CD14-positive monocyte (primary cell): ENCODE data around the gene ITLN1. TPM values are rescaled to one million over a fixed set of nuclear protein-coding genes. Genes with fewer than 3 reads are reported as not detected.

Experiments
- DNase-seq, 3 donors: peaks; one replicate each; pipeline ENCODE4 v3.0.0-alpha.2; 2011 to 2022
- H2AFZ ChIP-seq: 2 replicates; pipeline ENCODE4 v1.6.0; 2012; ENCODE audit warnings: mild to moderate bottlenecking, low read depth, low read length, inconsistent platforms; ENCODE audit not compliant: insufficient read depth, poor library complexity, severe bottlenecking
- H3K27ac ChIP-seq, 2 donors: 1 replicate in 1 of 2; 2 replicates in 1 of 2; pipeline ENCODE4 v1.5.1; 2012 to 2013; ENCODE audit warnings: low read length in 2 of 2, control low read depth in 1 of 2, inconsistent platforms in 1 of 2, low read depth in 1 of 2, mild to moderate bottlenecking in 1 of 2
- H3K27me3 ChIP-seq, 2 donors: one replicate each; pipeline versions ENCODE4 v1.6.0 to v1.6.1; 2011 to 2013; ENCODE audit warnings: low read length in 2 of 2; ENCODE audit not compliant: control insufficient read depth in 2 of 2, insufficient read depth in 2 of 2
- H3K36me3 ChIP-seq, 2 donors: replicated peaks in 1 of 2; 1 replicate in 1 of 2; 2 replicates in 1 of 2; pipeline versions ENCODE4 v1.5.1 to v1.6.1; 2012 to 2013; ENCODE audit warnings: low read length in 2 of 2, control low read depth in 1 of 2, inconsistent platforms in 1 of 2, mild to moderate bottlenecking in 1 of 2; ENCODE audit not compliant: insufficient read depth in 2 of 2, control insufficient read depth in 1 of 2
- H3K4me1 ChIP-seq, 2 donors: 1 replicate in 1 of 2; 2 replicates in 1 of 2; pipeline versions ENCODE4 v1.5.1 to v1.6.1; 2012 to 2013; ENCODE audit warnings: low read length in 2 of 2, control low read depth in 1 of 2, inconsistent platforms in 1 of 2, mild to moderate bottlenecking in 1 of 2, moderate library complexity in 1 of 2; ENCODE audit not compliant: insufficient read depth in 2 of 2, control insufficient read depth in 1 of 2
- H3K4me2 ChIP-seq: replicated peaks from 2 replicates; pipeline ENCODE3; 2012; ENCODE audit warnings: low read length, moderate library complexity, mild to moderate bottlenecking; ENCODE audit not compliant: poor library complexity, severe bottlenecking; ENCODE audit errors: extremely low read depth
- H3K4me3 ChIP-seq, 3 experiments: fragments of 200-600 bp in 1 of 3; sonication (generic) in 1 of 3; replicated peaks in 1 of 3; 1 replicate in 2 of 3; 2 replicates in 1 of 3; pipeline ENCODE4 v1.5.1; 2011 to 2013; ENCODE audit warnings: low read length in 3 of 3, mild to moderate bottlenecking in 3 of 3, control low read depth in 2 of 3, low read depth in 2 of 3, inconsistent platforms in 1 of 3, moderate library complexity in 1 of 3
- H3K79me2 ChIP-seq: 2 replicates; pipeline ENCODE4 v1.6.0; 2012; ENCODE audit warnings: mild to moderate bottlenecking, control low read depth, inconsistent platforms, low read length, moderate library complexity; ENCODE audit not compliant: insufficient read depth
- H3K9ac ChIP-seq: 2 replicates; pipeline ENCODE4 v1.6.0; 2017; ENCODE audit warnings: low read length, mild to moderate bottlenecking; ENCODE audit not compliant: insufficient read depth, poor library complexity, severe bottlenecking
- H3K9me3 ChIP-seq, 2 donors: replicated peaks in 1 of 2; 1 replicate in 1 of 2; 2 replicates in 1 of 2; pipeline versions ENCODE4 v1.5.1 to v1.6.1; 2012 to 2013; ENCODE audit warnings: low read length in 2 of 2, control low read depth in 1 of 2; ENCODE audit not compliant: control insufficient read depth in 1 of 2, insufficient read depth in 1 of 2
- H4K20me1 ChIP-seq: 2 replicates; pipeline ENCODE4 v1.6.0; 2012; ENCODE audit warnings: mild to moderate bottlenecking, low read length, control low read depth, moderate library complexity; ENCODE audit not compliant: insufficient read depth
- H3K27ac Mint-ChIP-seq, 7 donors: one replicate each; pipeline ENCODE4 v1.8.0; 2020; ENCODE audit warnings: mild to moderate bottlenecking in 7 of 7, mixed read lengths in 7 of 7, moderate library complexity in 6 of 7, inconsistent platforms in 2 of 7
- H3K27me3 Mint-ChIP-seq, 3 donors: one replicate each; pipeline ENCODE4 v1.8.0; 2021 to 2022; ENCODE audit warnings: low read depth in 3 of 3, mild to moderate bottlenecking in 3 of 3, mixed read lengths in 3 of 3, moderate library complexity in 3 of 3, inconsistent platforms in 1 of 3
- H3K36me3 Mint-ChIP-seq, 2 donors: one replicate each; pipeline ENCODE4 v1.8.0; 2020; ENCODE audit warnings: mixed read lengths in 2 of 2, inconsistent platforms in 1 of 2, mild to moderate bottlenecking in 1 of 2
- H3K4me1 Mint-ChIP-seq: one replicate; pipeline ENCODE4 v1.8.0; 2020; ENCODE audit warnings: mild to moderate bottlenecking, mixed read lengths
- H3K4me3 Mint-ChIP-seq, 2 donors: one replicate each; pipeline ENCODE4 v1.8.0; 2020; ENCODE audit warnings: mild to moderate bottlenecking in 2 of 2, mixed read lengths in 2 of 2, moderate library complexity in 1 of 2
- H3K9me3 Mint-ChIP-seq, 7 donors: one replicate each; pipeline ENCODE4 v1.8.0; 2020 to 2022; ENCODE audit warnings: mixed read lengths in 7 of 7, mild to moderate bottlenecking in 6 of 7, moderate library complexity in 6 of 7, inconsistent platforms in 2 of 7
- CTCF ChIP-seq: fragments of 200-600 bp; IDR thresholded peaks from one replicate; pipeline ENCODE4 v1.8.0; 2022; ENCODE audit warnings: antibody characterized with exemption, mild to moderate bottlenecking
- WGBS: methylation state at CpG from one replicate; pipeline ENCODE4 v1.1.5; 2013; ENCODE audit warnings: missing lambda C conversion rate; ENCODE audit not compliant: insufficient coverage; 5-methylcytosine and 5-hydroxymethylcytosine counted together
- intact Hi-C, 2 donors: fragments of 100-400 bp; cut with micrococcal nuclease; formaldehyde crosslinking; loops; one replicate each; pipeline versions ENCODE4 v1.15.0 to v1.15.1; 2023
- polyA plus RNA-seq, 3 donors: library from polyadenylated mRNA; depleted of rRNA in 1 of 3; unstranded in 2 of 3; stranded (reverse) in 1 of 3; fragments of 300-500 nt in 2 of 3; fragments of >200 nt in 1 of 3; fragmentation: Illumina TruSeq in 2 of 3; gene quantifications; 1 replicate in 2 of 3; 2 replicates in 1 of 3; pipeline ENCODE4 v1.2.3, GENCODE V29; 2012 to 2021

Gene ITLN1
- polyA plus RNA-seq, 3 donors: 1.2 to 1.6 (median 1.3) TPM

GRCh38 chr1:160910170-160910750, 25.3 kb upstream of the ITLN1 start:
- H3K9me3 ChIP-seq: no peaks in the 10 kb centered on the region

GRCh38 chr1:160907976-160908375, 23.0 kb upstream of the ITLN1 start:
- Histone ChIP-seq H3K9me3 (no peaks in the 10 kb centered on the region), H2AFZ (no peak overlapping the region), H3K4me2 (no peak overlapping the region), H3K27me3 (no peaks in the 10 kb centered on the region), H3K36me3 (no peaks in the 10 kb centered on the region), H3K4me1 (no peaks in the 10 kb centered on the region), H4K20me1 (no peaks in the 10 kb centered on the region), H3K27ac (no peak overlapping the region), H3K79me2 (no peaks in the 10 kb centered on the region), H3K4me3 (no peak overlapping the region), H3K9ac (no peak overlapping the region)
- Mint-ChIP-seq H3K27me3 (peaks cover 0 to 6% (median 1%) of the 10 kb centered on the region in 3 donors), H3K4me3 (no peak overlapping the region), H3K36me3 (no peaks in the 10 kb centered on the region), H3K4me1 (peaks cover 2% of the 10 kb centered on the region), H3K27ac (no peak overlapping the region), H3K9me3 (peaks cover 0 to 2% (median 0%) of the 10 kb centered on the region in 7 donors)
- intact Hi-C loops: no loop called here
- TF ChIP-seq CTCF: no peak
- no peak for DNase-seq
- WGBS: 95% methylated on average over 7 of the region's 7 CpGs

More at GRCh38 chr1:160910170-160910750, 25.3 kb upstream of the ITLN1 start:
- Histone ChIP-seq H4K20me1 (no peaks in the 10 kb centered on the region), H3K4me1 (no peaks in the 10 kb centered on the region), H3K79me2 (no peaks in the 10 kb centered on the region), H3K36me3 (no peaks in the 10 kb centered on the region), H3K27ac (no peak overlapping the region), H3K9ac (no peak overlapping the region), H2AFZ (no peak overlapping the region), H3K27me3 (no peaks in the 10 kb centered on the region), H3K4me2 (no peak overlapping the region), H3K4me3 (no peak overlapping the region)
- WGBS: no CpG with 5 or more reads among the region's 6 CpGs
- Mint-ChIP-seq H3K27me3 (peaks cover 0 to 1% (median 0%) of the 10 kb centered on the region in 3 donors), H3K4me3 (no peak overlapping the region), H3K27ac (no peak overlapping the region), H3K36me3 (no peaks in the 10 kb centered on the region), H3K9me3 (peaks cover 0 to 2% (median 0%) of the 10 kb centered on the region in 7 donors), H3K4me1 (peaks cover 2% of the 10 kb centered on the region)
- DNase-seq: no peak
- intact Hi-C loops: no loop called here
- no peak for TF ChIP-seq CTCF
